GF-D8 (cell line): ENCODE data around the gene SMPD1.
"Not testable (repeated sequence)": the region's sequence is repeated elsewhere in the genome, so short reads cannot be mapped to it uniquely, and the experiment has no call there.

Source experiments
- DNase-seq: peaks from one replicate; lab custom pipeline; 2025; lab: John Stamatoyannopoulos, UW

The SMPD1 gene

GRCh38 chr11:6390718-6391469 lies 620 bp downstream of the SMPD1 start:
- DNase-seq, result no peak

GRCh38 chr11:6391537-6392134 lies 1.4 kb downstream of the SMPD1 start:
- no peak for DNase-seq

DNA sequence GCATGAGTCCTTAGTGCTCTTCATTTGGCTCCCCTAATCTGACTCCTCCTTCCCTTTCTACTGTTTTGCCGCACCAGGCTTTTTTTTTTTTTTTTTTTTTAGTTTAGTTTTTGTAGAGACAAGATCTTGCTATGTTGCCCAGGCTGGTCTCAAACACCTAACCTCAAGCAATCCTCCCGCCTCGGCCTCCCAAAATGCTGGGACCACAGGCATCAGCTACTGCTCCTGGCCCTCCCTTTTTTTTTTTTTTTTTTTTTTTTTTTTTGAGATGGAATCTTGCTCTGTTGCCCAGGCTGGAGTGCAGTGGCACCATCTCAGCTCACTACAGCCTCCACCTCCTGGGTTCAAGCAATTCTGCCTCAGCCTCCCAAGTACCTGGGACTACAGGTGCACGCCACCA lies 2.0 kb downstream of the SMPD1 start:
- not testable (repeated sequence) for DNase-seq

DNA sequence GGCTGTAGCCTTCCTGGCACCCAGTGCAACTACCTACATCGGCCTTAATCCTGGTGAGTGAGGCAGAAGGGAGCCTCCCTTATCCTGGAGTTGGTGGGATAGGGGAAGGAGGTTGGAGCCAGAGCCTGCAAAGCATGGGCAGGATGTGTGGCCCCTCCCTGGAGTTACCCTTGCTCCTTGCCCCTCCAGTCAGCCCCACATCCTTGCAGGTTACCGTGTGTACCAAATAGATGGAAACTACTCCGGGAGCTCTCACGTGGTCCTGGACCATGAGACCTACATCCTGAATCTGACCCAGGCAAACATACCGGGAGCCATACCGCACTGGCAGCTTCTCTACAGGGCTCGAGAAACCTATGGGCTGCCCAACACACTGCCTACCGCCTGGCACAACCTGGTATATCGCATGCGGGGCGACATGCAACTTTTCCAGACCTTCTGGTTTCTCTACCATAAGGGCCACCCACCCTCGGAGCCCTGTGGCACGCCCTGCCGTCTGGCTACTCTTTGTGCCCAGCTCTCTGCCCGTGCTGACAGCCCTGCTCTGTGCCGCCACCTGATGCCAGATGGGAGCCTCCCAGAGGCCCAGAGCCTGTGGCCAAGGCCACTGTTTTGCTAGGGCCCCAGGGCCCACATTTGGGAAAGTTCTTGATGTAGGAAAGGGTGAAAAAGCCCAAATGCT lies 3.9 kb downstream of the SMPD1 start:
- DNase-seq, result no peak

DNA sequence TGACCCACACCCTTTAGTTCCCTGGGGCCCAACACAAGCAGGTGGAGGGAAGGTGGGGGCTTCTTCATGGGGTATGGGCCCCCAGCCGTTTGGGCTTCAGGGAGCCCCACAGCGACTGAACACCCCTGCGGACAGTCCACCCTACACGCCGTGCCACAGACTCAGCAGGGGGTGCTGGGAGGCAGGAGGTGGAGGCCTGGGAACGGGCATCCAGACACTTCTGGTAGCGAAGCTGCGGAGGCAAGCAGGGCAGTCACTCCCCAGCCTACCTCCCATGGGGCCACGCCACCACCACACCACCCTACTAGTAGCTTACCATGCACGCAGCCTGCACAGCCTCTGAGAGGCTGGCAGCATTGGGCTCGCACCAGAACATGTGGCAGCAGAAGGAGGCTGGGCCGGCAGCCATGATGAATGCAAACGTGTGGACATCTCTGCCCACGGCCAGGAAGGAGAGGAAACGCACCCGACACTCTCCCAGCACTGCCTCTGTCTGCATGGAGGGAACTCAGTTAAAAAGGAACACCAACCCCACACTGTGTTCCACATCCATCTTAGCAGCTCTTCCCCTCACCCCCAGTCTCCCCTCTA lies 5.3 kb downstream of the SMPD1 start:
- DNase-seq, result no peak

- no peak for DNase-seq
Measured at GRCh38 chr11:6397156-6397555, 6.9 kb downstream of the SMPD1 start.

GRCh38 chr11:6397636-6398035 lies 7.4 kb downstream of the SMPD1 start:
- no peak for DNase-seq

- DNase-seq, result no peak
Measured at GRCh38 chr11:6400431-6401345, 10.4 kb downstream of the SMPD1 start.

GRCh38 chr11:6401464-6401863 lies 11.2 kb downstream of the SMPD1 start:
- no peak for DNase-seq

DNA sequence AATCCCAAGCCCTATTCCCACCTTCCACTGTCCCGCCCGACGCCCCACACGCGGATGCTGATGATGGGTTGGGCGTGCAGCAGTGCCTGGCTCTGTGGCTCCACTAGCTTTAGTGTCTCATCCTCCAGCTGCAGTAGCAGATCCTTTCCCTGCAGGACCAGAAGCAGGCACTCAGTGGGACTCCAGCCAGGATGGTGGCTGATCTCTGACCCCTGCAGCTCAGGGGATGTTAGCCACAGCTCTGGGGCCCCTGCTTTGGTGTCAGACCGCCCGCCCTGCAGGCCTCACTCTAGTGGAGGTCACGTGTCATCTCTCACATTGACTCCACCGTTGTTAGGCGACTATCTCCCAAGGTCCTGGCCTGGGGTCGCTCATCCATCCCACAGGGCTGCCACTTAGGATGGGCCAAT lies 11.8 kb downstream of the SMPD1 start:
- no peak for DNase-seq

GRCh38 chr11:6402561-6402981 lies 12.3 kb downstream of the SMPD1 start:
- DNase-seq, result no peak

GRCh38 chr11:6403539-6403938 lies 13.3 kb downstream of the SMPD1 start:
- no peak for DNase-seq

- no peak for DNase-seq
Measured at GRCh38 chr11:6404342-6405051, 14.2 kb downstream of the SMPD1 start.

GRCh38 chr11:6405052-6405667 lies 14.9 kb downstream of the SMPD1 start:
- no peak for DNase-seq

DNA sequence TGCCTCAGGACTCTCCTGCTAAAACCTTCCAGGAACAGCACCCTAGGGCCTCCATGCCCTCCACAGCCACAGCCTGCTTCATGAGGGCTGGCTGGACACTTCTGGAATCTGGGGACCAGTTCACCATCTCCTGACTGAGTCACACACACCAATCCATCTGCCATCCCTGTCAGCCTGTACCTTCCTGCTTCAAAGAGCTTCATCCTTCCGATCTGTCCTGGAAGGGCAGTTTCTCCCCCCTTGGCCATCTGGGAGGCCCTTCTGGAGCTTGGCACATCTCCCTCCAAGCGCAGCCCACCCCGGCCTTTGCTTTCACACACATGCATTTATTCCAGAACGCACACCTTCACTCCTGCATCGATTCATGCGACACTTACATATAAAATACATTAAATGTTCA lies 15.6 kb downstream of the SMPD1 start:
- no peak for DNase-seq

- no peak for DNase-seq
Measured at GRCh38 chr11:6406370-6406769, 16.1 kb downstream of the SMPD1 start.

GRCh38 chr11:6410695-6411430 lies 20.6 kb downstream of the SMPD1 start:
- DNase-seq, result no peak

DNA sequence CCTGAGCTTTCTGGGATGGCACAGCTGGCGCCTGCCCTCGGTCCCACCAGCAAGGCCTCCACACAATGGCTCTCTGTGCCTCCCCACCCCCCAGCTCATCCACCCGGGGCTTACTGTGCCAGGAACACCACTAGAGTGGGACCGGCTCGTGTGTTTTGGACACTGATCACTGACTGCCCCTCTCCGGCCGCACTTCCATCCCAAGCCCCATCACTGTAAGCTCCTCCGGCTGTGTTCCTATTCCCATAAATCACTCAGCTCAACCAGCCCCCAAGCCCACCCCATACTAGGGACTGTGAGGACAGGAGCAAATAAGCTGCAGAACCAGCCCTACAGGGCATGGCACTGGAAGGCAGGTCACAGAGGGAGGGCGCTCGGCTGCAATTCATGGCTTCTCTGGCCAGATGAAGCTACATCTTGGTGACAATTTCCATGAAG lies 21.3 kb downstream of the SMPD1 start:
- DNase-seq, result no peak

DNA sequence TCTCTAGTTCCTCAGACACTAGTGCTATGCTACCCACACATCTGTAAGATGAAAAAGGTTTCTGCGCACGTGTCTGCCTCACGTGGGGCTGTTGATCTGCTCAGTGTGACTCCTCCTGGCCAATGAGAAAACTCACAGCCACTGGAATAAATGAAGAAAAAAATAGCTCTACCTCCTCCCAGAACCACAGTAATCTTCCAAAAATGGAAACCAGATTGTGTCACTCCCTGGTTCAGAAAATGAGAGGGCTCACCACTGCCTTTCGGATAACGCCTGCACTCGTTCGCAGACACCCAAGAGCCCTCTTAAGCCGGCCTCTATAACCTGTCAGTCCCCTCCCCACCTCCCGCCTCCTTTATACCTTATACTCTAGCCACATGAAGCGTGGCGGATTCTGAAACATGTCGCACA lies 23.5 kb downstream of the SMPD1 start:
- DNase-seq, result no peak

GRCh38 chr11:6414874-6415328 lies 24.6 kb downstream of the SMPD1 start:
- no peak for DNase-seq
